ENCODE data around the gene ISX. TPM values are rescaled to one million over a fixed set of nuclear protein-coding genes. Genes with fewer than 3 reads are reported as not detected.
"Not testable (repeated sequence)": the region's sequence is repeated elsewhere in the genome, so short reads cannot be mapped to it uniquely, and the experiment has no call there.

ISX gene
- total RNA-seq, 1 donor from 2014 or later = not detected

DNA sequence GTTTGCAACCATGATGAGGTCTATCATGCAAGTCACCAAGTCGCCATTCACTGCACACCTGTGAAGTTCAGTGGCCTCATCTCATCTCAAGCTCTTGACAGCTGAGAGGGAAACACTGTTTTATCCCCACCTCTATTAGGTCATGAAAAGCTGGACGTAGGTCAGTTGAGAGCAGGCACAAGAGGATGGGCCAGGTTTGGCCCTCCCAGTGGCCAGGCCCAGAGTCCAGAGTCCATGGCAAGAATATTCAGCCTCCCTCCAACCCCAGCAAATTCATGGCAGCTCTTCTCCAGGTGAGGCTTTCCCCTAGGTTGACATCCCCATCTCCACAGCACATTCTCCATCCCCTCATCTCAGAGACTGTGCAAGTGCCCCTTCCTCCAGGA, 22.0 kb upstream of the ISX start:
- peaks cover 1% of the 10 kb centered on the region for H3K9me3 Mint-ChIP-seq (ENCODE audit: unreplicated experiment)
- H3K36me3 Mint-ChIP-seq (ENCODE audit: unreplicated experiment) = no peaks in the 10 kb centered on the region
- H3K27ac Mint-ChIP-seq (ENCODE audit: unreplicated experiment) = no peak overlapping the region
- TF ChIP-seq CTCF (IDR thresholded peaks at IDR 0.05) = no peak
- peaks cover 2% of the 10 kb centered on the region for H3K27me3 Mint-ChIP-seq (ENCODE audit: unreplicated experiment)
- DNase-seq (ENCODE audit: extremely low spot score, unreplicated experiment) = no peak
- H3K4me1 Mint-ChIP-seq (ENCODE audit: unreplicated experiment) = no peaks in the 10 kb centered on the region
- no peak overlapping the region for H3K4me3 Mint-ChIP-seq (ENCODE audit: unreplicated experiment)

DNA sequence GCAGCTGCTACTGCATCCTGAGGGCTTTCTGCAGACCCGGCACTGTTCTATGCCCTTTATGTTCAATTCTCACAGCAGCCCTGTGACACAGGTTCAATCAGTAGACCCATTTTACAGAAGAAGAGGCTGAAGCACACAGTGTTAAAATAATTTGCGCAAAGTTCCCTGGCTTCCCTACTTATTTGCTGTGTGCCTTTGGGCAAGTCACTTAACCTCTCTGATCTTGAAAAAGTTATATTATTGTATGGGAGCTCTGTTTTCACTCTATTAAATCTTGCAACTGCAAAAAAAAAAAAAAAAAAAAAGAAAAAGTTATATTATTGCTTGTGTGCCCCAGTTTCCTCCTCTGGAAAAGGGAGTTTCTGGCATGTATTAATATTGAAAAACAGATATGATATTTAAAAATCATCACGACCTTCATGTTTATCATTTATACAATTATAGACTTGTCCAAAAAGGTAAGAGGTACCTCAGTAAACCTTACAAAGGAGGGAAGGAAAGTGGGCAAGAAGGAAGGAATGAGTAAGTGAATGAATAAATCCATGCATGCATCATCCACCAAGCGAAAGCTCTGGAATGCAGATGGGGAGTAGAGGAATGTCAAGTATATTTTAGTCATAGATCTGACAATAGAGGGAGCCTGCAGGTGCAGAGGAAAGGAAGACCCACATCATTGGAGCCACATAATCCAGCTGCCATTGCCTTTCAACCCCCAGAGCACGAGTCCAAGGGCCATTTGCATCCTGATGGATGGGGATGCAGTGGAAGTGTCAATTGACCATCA, 21.2 kb upstream of the ISX start:
- H3K4me1 Mint-ChIP-seq (ENCODE audit: unreplicated experiment) = no peaks in the 10 kb centered on the region
- TF ChIP-seq CTCF (IDR thresholded peaks at IDR 0.05) = no peak
- H3K4me3 Mint-ChIP-seq (ENCODE audit: unreplicated experiment) = no peak overlapping the region
- H3K9me3 Mint-ChIP-seq (ENCODE audit: unreplicated experiment) = peaks cover 10% of the 10 kb centered on the region
- peaks cover 2% of the 10 kb centered on the region for H3K27me3 Mint-ChIP-seq (ENCODE audit: unreplicated experiment)
- no peak overlapping the region for H3K27ac Mint-ChIP-seq (ENCODE audit: unreplicated experiment)
- no peak for DNase-seq (ENCODE audit: extremely low spot score, unreplicated experiment)
- no peaks in the 10 kb centered on the region for H3K36me3 Mint-ChIP-seq (ENCODE audit: unreplicated experiment)

GRCh38 chr22:35045451-35045850, 20.5 kb upstream of the ISX start:
- DNase-seq (ENCODE audit: extremely low spot score, unreplicated experiment) = no peak
- Mint-ChIP-seq H3K36me3 (ENCODE audit: unreplicated experiment) (no peaks in the 10 kb centered on the region), H3K4me3 (ENCODE audit: unreplicated experiment) (no peak overlapping the region), H3K27me3 (ENCODE audit: unreplicated experiment) (peaks cover 2% of the 10 kb centered on the region), H3K4me1 (ENCODE audit: unreplicated experiment) (no peaks in the 10 kb centered on the region), H3K27ac (ENCODE audit: unreplicated experiment) (no peak overlapping the region), H3K9me3 (ENCODE audit: unreplicated experiment) (peaks cover 12% of the 10 kb centered on the region)
- no peak for TF ChIP-seq CTCF (IDR thresholded peaks at IDR 0.05)

DNA sequence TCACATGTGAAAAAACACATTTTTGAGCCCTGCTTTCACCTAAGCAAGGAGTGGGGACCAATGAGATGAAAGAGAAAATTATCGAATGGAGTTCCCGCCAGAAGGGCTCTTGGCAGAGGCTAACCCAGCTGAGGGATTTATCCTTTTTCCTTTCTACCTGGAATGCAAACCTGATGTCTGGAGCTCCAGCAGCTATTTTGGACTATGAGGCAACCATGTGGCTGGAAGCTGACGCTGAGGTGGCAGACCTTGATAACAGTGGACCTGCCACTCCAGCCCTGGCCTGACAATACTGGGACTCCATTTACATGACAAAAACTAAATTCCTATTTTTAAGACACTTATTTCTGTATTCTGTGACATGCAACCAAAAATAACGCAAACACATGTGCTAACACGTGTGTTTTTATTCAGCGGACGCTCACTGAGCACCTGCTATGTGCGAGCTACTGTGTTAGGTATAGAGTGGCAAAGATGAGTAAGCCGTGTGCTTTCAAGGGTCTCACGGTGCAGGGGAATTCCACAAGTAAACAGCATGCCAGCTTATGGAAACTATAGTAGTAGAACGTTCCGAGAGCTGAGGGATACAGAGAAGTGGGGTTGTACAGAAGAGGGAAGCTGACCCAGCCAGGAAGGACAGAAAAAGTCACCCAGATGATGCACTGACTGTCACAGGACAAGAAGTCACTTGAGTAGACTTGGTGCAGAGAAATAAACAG, 19.1 kb upstream of the ISX start:
- no peak for DNase-seq (ENCODE audit: extremely low spot score, unreplicated experiment)
- Mint-ChIP-seq H3K36me3 (ENCODE audit: unreplicated experiment) (no peaks in the 10 kb centered on the region), H3K4me1 (ENCODE audit: unreplicated experiment) (no peaks in the 10 kb centered on the region), H3K9me3 (ENCODE audit: unreplicated experiment) (peaks cover 12% of the 10 kb centered on the region), H3K27ac (ENCODE audit: unreplicated experiment) (no peak overlapping the region), H3K27me3 (ENCODE audit: unreplicated experiment) (peaks cover 2% of the 10 kb centered on the region), H3K4me3 (ENCODE audit: unreplicated experiment) (no peak overlapping the region)
- no peak for TF ChIP-seq CTCF (IDR thresholded peaks at IDR 0.05)

- peaks cover 12% of the 10 kb centered on the region for H3K9me3 Mint-ChIP-seq (ENCODE audit: unreplicated experiment)
- H3K4me1 Mint-ChIP-seq (ENCODE audit: unreplicated experiment); H3K27ac Mint-ChIP-seq (ENCODE audit: unreplicated experiment); DNase-seq (ENCODE audit: extremely low spot score, unreplicated experiment); H3K36me3 Mint-ChIP-seq (ENCODE audit: unreplicated experiment); H3K27me3 Mint-ChIP-seq (ENCODE audit: unreplicated experiment); H3K4me3 Mint-ChIP-seq (ENCODE audit: unreplicated experiment): not testable (repeated sequence)
These were observed 15.9 kb upstream of the ISX start for GRCh38 chr22:35050038-35050437.
